Measurements from ENCODE around the gene PRKD3.

The PRKD3 gene

DNA sequence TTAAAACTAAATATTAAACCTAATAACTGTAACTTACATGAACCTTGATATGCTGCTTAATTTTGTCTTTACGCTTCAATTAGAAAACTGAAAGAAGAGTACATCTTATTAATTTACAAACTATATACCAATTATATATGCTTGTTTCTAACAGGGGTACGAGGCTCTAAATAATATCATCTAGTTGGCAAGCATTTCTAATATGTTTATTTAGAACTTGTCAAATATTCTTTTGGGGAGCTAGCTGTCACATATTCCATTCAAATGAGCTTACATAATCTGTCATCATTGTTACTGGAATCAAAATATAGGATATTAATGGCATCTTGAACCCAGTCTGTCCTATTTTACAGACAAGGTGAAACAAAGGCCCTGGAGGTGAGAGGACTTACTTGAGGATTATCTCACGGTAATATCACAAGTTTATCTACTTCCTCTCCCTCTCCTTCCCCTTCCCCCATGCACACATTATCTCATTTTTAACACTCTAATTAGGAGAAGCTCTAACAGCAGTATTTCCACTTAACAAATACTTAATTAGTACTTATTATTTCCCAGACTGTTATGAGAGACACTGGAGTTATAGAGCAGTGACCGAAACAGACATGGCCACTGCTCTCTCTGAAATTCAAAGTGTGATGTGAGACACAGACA is 3.5 kb downstream of the PRKD3 start:
- TF ChIP-seq POLR2AphosphoS5 (IDR thresholded peaks at IDR 0.05; ENCODE audit: low read depth, low read length) (no peak), FOXP2 (optimal IDR thresholded peaks at IDR 0.05; ENCODE audit: borderline replicate concordance, extremely low read depth, extremely low read length, insufficient read depth) (no peak), TAF1 (IDR thresholded peaks at IDR 0.05; ENCODE audit: borderline replicate concordance, insufficient read depth, low read length) (no peak), SIN3A (IDR thresholded peaks at IDR 0.05; ENCODE audit: borderline replicate concordance, insufficient read depth, low read length) (no peak)
- TF ChIP-seq, protein P1, sequence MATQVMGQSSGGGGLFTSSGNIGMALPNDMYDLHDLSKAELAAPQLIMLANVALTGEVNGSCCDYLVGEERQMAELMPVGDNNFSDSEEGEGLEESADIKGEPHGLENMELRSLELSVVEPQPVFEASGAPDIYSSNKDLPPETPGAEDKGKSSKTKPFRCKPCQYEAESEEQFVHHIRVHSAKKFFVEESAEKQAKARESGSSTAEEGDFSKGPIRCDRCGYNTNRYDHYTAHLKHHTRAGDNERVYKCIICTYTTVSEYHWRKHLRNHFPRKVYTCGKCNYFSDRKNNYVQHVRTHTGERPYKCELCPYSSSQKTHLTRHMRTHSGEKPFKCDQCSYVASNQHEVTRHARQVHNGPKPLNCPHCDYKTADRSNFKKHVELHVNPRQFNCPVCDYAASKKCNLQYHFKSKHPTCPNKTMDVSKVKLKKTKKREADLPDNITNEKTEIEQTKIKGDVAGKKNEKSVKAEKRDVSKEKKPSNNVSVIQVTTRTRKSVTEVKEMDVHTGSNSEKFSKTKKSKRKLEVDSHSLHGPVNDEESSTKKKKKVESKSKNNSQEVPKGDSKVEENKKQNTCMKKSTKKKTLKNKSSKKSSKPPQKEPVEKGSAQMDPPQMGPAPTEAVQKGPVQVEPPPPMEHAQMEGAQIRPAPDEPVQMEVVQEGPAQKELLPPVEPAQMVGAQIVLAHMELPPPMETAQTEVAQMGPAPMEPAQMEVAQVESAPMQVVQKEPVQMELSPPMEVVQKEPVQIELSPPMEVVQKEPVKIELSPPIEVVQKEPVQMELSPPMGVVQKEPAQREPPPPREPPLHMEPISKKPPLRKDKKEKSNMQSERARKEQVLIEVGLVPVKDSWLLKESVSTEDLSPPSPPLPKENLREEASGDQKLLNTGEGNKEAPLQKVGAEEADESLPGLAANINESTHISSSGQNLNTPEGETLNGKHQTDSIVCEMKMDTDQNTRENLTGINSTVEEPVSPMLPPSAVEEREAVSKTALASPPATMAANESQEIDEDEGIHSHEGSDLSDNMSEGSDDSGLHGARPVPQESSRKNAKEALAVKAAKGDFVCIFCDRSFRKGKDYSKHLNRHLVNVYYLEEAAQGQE (IDR thresholded peaks at IDR 0.05; ENCODE audit: insufficient read depth in 1 of 2, low read depth in 2 of 2, low read length in 2 of 2) = no peak

DNA sequence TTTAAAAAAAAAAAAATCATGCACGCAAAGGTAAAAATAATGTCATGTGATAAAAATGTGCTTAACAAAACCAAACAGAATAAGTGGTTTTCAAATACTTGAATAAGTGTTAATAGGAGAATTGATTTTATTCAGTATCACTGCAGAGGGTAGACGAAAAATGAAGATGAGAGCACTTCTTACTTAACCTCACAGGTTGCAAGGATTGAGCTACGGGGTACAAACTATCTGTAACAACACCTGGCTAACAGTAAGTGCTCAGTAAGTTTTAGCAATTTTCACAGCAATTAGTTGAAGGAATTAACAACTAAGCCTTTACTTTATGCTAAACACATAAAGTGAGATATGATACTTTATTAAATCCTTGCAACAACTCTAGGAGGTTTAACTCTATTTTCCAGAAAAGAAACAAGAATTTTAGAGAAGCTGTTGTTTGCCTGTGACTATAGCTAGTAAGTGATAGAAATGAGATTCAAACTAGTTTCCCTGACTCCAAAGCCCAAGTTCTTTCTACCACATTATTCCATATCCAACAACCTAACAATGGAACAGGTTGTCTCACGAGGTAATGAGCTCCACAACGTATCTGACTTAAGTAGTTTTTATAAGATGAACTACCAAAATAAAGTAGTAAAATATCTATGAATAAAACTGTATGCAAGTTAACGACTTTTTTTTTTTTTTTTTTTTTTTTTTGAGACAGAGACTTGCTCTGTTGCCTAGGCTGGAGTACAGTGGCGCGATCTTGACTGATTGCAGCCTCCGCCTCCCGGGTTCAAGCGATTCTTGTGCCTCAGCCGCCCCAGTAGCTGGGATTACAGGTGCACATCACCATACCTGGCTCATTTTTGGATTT is 4.7 kb downstream of the PRKD3 start:
- TF ChIP-seq, protein P1 (IDR thresholded peaks at IDR 0.05; ENCODE audit: insufficient read depth in 1 of 2, low read depth in 2 of 2, low read length in 2 of 2) = no peak
- TF ChIP-seq FOXP2 (optimal IDR thresholded peaks at IDR 0.05; ENCODE audit: borderline replicate concordance, extremely low read depth, extremely low read length, insufficient read depth) (no peak), TAF1 (IDR thresholded peaks at IDR 0.05; ENCODE audit: borderline replicate concordance, insufficient read depth, low read length) (no peak), POLR2AphosphoS5 (IDR thresholded peaks at IDR 0.05; ENCODE audit: low read depth, low read length) (no peak), SIN3A (IDR thresholded peaks at IDR 0.05; ENCODE audit: borderline replicate concordance, insufficient read depth, low read length) (no peak)

DNA sequence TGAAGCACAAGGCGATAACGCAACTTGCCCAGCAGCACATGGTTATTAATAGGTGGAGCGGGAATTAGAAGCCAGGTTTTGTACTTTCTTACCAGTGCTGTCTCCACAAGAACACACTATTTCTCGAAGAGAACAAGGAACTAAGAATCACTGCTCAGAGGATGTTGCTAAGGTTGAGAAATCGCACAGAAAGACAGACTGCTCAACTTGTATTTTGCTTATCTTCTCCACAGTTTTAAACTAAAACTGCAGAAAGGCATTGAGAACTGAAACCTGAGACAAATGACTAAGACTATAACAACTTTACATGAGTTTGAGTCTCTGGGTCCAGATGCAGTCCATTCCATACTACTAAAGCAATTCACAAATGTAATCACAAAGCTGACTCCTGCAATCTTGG is 6.2 kb downstream of the PRKD3 start:
- TF ChIP-seq TAF1 (IDR thresholded peaks at IDR 0.05; ENCODE audit: borderline replicate concordance, insufficient read depth, low read length) = no peak
- TF ChIP-seq, protein P1 (IDR thresholded peaks at IDR 0.05; ENCODE audit: insufficient read depth in 1 of 2, low read depth in 2 of 2, low read length in 2 of 2) = no peak
- no peak for TF ChIP-seq SIN3A (IDR thresholded peaks at IDR 0.05; ENCODE audit: borderline replicate concordance, insufficient read depth, low read length)
- no peak for TF ChIP-seq POLR2AphosphoS5 (IDR thresholded peaks at IDR 0.05; ENCODE audit: low read depth, low read length)
- TF ChIP-seq FOXP2 (optimal IDR thresholded peaks at IDR 0.05; ENCODE audit: borderline replicate concordance, extremely low read depth, extremely low read length, insufficient read depth) = no peak

DNA sequence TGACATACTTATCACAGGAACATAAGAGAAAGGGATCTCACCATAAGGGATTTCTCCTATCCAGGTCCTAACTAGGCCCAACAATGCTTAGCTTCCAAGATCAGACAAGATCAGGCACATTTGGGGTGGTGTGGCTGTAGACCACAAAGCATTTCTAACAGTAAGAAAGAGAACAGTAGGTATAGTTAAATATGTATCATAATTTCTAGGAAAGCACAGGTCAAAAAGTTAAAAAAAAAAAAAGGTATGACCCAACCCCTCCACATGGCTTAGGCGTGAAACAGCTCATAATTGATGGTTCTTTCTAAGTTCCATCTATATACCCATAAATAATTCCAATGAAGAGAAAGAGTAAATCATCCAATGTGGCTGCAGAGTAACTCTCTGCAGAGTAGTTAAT is 6.9 kb downstream of the PRKD3 start:
- no peak for TF ChIP-seq SIN3A (IDR thresholded peaks at IDR 0.05; ENCODE audit: borderline replicate concordance, insufficient read depth, low read length)

DNA sequence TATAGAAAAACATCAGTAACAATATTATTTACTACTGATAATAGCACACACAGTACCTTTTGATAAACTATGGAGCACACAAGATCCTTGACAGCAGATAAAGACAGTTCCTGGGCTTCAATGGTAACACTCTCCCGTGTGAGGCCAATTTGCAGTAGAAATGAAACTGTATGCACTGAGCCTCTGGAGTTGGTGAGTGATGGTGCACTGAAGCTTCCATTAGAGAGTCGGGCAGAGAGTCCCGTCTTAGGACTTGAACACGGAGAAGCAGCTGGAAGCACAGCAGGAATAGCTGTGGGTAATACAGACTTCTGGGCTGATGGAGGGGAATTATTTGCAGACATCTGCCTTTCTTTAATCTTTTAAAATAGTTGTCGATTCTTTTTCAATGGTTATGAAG is 8.5 kb downstream of the PRKD3 start:
- no peak for TF ChIP-seq TAF1 (IDR thresholded peaks at IDR 0.05; ENCODE audit: borderline replicate concordance, insufficient read depth, low read length)
- TF ChIP-seq POLR2AphosphoS5 (IDR thresholded peaks at IDR 0.05; ENCODE audit: low read depth, low read length) = no peak
- TF ChIP-seq SIN3A (IDR thresholded peaks at IDR 0.05; ENCODE audit: borderline replicate concordance, insufficient read depth, low read length) = no peak
- no peak for TF ChIP-seq FOXP2 (optimal IDR thresholded peaks at IDR 0.05; ENCODE audit: borderline replicate concordance, extremely low read depth, extremely low read length, insufficient read depth)
- TF ChIP-seq, protein P1 (IDR thresholded peaks at IDR 0.05; ENCODE audit: insufficient read depth in 1 of 2, low read depth in 2 of 2, low read length in 2 of 2) = no peak
